NCI-H1105 treated with DMSO at 0.1 percent for 48 hours (cell line): ENCODE results near the gene UBALD1.

Experiments
- DNase-seq: peaks from one replicate; lab custom pipeline; 2025; lab: John Stamatoyannopoulos, UW

UBALD1 gene

GRCh38 chr16:4614571-4615383 lies at the start of gene UBALD1:
Gene UBALD1 (minus strand): TSS chr16:4614888. CDS start chr16:4614797, 91 bp downstream.
- DNase-seq: peak; percentile 44

GRCh38 chr16:4663777-4664465 lies 49.2 kb upstream of the UBALD1 start:
- no peak for DNase-seq

- no peak for DNase-seq
Measured at GRCh38 chr16:4663465-4663776, 48.7 kb upstream of the UBALD1 start.

GRCh38 chr16:4661661-4662060 lies 47.0 kb upstream of the UBALD1 start:
- DNase-seq: no peak

GRCh38 chr16:4660454-4661007 lies 45.8 kb upstream of the UBALD1 start:
- no peak for DNase-seq

- no peak for DNase-seq
Measured at GRCh38 chr16:4659363-4660353, 45.0 kb upstream of the UBALD1 start.

GRCh38 chr16:4656695-4657686 lies 42.3 kb upstream of the UBALD1 start:
- no peak for DNase-seq

GRCh38 chr16:4656221-4656620 lies 41.5 kb upstream of the UBALD1 start:
- DNase-seq: no peak

- DNase-seq: no peak
Measured at GRCh38 chr16:4655801-4656200, 41.1 kb upstream of the UBALD1 start.

GRCh38 chr16:4654964-4655590 lies 40.4 kb upstream of the UBALD1 start:
- DNase-seq: no peak

- no peak for DNase-seq
Measured at GRCh38 chr16:4654011-4654963, 39.6 kb upstream of the UBALD1 start.

- DNase-seq: no peak
Measured at GRCh38 chr16:4652561-4652960, 37.9 kb upstream of the UBALD1 start.

- DNase-seq: no peak
Measured at GRCh38 chr16:4651827-4652226, 37.1 kb upstream of the UBALD1 start.

- peak; percentile 23 for DNase-seq
Measured at GRCh38 chr16:4650443-4651074, 35.9 kb upstream of the UBALD1 start.

- DNase-seq: no peak
Measured at GRCh38 chr16:4649744-4650442, 35.2 kb upstream of the UBALD1 start.

GRCh38 chr16:4648917-4649316 lies 34.2 kb upstream of the UBALD1 start:
- no peak for DNase-seq

- no peak for DNase-seq
Measured at GRCh38 chr16:4647644-4647980, 32.9 kb upstream of the UBALD1 start.
